Stimulated activated CD8-positive, alpha-beta memory T cell treated with anti-CD3 and anti-CD28 coated beads, Interleukin-2, amount 100 ng/mL, for 48 hours (primary cell): ENCODE data around the gene ARPP21.

Experiments used
- DNase-seq, 2 donors: peaks; one replicate each; pipeline ENCODE4 v3.0.0-alpha.2; 2020; ENCODE audit warnings: low read depth in 2 of 2

The ARPP21 gene

GRCh38 chr3:35737527-35737926 is 98.2 kb downstream of the ARPP21 start:
- DNase-seq: no peak

GRCh38 chr3:35737934-35738706 is 98.8 kb downstream of the ARPP21 start:
- no peak for DNase-seq

GRCh38 chr3:35739181-35739809 is 100.0 kb downstream of the ARPP21 start:
- no peak for DNase-seq

- no peak for DNase-seq
Measured at GRCh38 chr3:35739964-35740527, 100.7 kb downstream of the ARPP21 start.

GRCh38 chr3:35743218-35743617 is 103.9 kb downstream of the ARPP21 start:
- no peak for DNase-seq

- DNase-seq: no peak
Measured at GRCh38 chr3:35744419-35744818, 105.1 kb downstream of the ARPP21 start.

GRCh38 chr3:35745351-35745750 is 106.0 kb downstream of the ARPP21 start:
- no peak for DNase-seq

GRCh38 chr3:35745802-35746484 is 106.6 kb downstream of the ARPP21 start:
- no peak for DNase-seq

GRCh38 chr3:35746492-35746891 is 107.2 kb downstream of the ARPP21 start:
- no peak for DNase-seq

- DNase-seq: no peak
Measured at GRCh38 chr3:35748144-35748543, 108.8 kb downstream of the ARPP21 start.

GRCh38 chr3:35751207-35751606 is 111.9 kb downstream of the ARPP21 start:
- no peak for DNase-seq

GRCh38 chr3:35757991-35758757 is 118.8 kb downstream of the ARPP21 start:
- DNase-seq: no peak

- DNase-seq: no peak
Measured at GRCh38 chr3:35760146-35760545, 120.8 kb downstream of the ARPP21 start.

- DNase-seq: no peak
Measured at GRCh38 chr3:35761311-35761710, 122.0 kb downstream of the ARPP21 start.

- DNase-seq: no peak
Measured at GRCh38 chr3:35772381-35773015, 133.2 kb downstream of the ARPP21 start.

GRCh38 chr3:35773417-35773816 is 134.1 kb downstream of the ARPP21 start:
- DNase-seq: no peak

- no peak for DNase-seq
Measured at GRCh38 chr3:35776346-35776745, 137.0 kb downstream of the ARPP21 start.

- no peak for DNase-seq
Measured at GRCh38 chr3:35777065-35777464, 137.7 kb downstream of the ARPP21 start.

GRCh38 chr3:35777563-35778554 is 138.5 kb downstream of the ARPP21 start:
- DNase-seq: no peak

GRCh38 chr3:35779611-35780010 is 140.3 kb downstream of the ARPP21 start:
- no peak for DNase-seq
